GM18907 (cell line): ENCODE results near the gene TOM1.

Experiments used
- ATAC-seq: cut with Tn5 transposase; IDR thresholded peaks from one replicate; pipeline ENCODE4 v1.9.1; 2021; ENCODE audit warnings: mild to moderate bottlenecking, moderate library complexity; ENCODE audit not compliant: unreplicated experiment

The TOM1 gene

GRCh38 chr22:35322893-35323292 is 23.2 kb downstream of the TOM1 start:
- ATAC-seq = no peak

- no peak for ATAC-seq
Measured at GRCh38 chr22:35323305-35323704, 23.6 kb downstream of the TOM1 start.

GRCh38 chr22:35324067-35324466 is 24.4 kb downstream of the TOM1 start:
- ATAC-seq = no peak

GRCh38 chr22:35324762-35325161 is 25.1 kb downstream of the TOM1 start:
- no peak for ATAC-seq

GRCh38 chr22:35325209-35325608 is 25.5 kb downstream of the TOM1 start:
- ATAC-seq = no peak

- ATAC-seq = no peak
Measured at GRCh38 chr22:35326854-35327562, 27.3 kb downstream of the TOM1 start.

- no peak for ATAC-seq
Measured at GRCh38 chr22:35327690-35328471, 28.2 kb downstream of the TOM1 start.

GRCh38 chr22:35328472-35328885 is 28.8 kb downstream of the TOM1 start:
- ATAC-seq = no peak

GRCh38 chr22:35329114-35329847 is 29.6 kb downstream of the TOM1 start:
- no peak for ATAC-seq

- no peak for ATAC-seq
Measured at GRCh38 chr22:35330258-35330861, 30.7 kb downstream of the TOM1 start.

- no peak for ATAC-seq
Measured at GRCh38 chr22:35332278-35332677, 32.6 kb downstream of the TOM1 start.

GRCh38 chr22:35333220-35333619 is 33.5 kb downstream of the TOM1 start:
- no peak for ATAC-seq

GRCh38 chr22:35334004-35334403 is 34.3 kb downstream of the TOM1 start:
- no peak for ATAC-seq

- ATAC-seq = no peak
Measured at GRCh38 chr22:35335468-35335867, 35.8 kb downstream of the TOM1 start.

GRCh38 chr22:35335936-35336781 is 36.5 kb downstream of the TOM1 start:
- no peak for ATAC-seq

GRCh38 chr22:35337932-35338331 is 38.2 kb downstream of the TOM1 start:
- no peak for ATAC-seq

GRCh38 chr22:35341090-35341874 is 41.6 kb downstream of the TOM1 start:
- ATAC-seq = no peak

GRCh38 chr22:35342390-35342789 is 42.7 kb downstream of the TOM1 start:
- ATAC-seq = no peak

- ATAC-seq = no peak
Measured at GRCh38 chr22:35343664-35344550, 44.2 kb downstream of the TOM1 start.
